Colonic mucosa (tissue), 4 donors: Measurements from ENCODE around the gene GRIA1. TPM values are rescaled to one million over a fixed set of nuclear protein-coding genes. Genes with fewer than 3 reads are reported as not detected.

ENCODE experiments used
- DNase-seq: peaks from one replicate; pipeline ENCODE4 v3.0.0-alpha.2; 2020
- H3K27ac ChIP-seq: fragments of 200-600 bp; one replicate; pipeline ENCODE4 v1.8.0; 2021
- H3K27me3 ChIP-seq: fragments of 200-600 bp; one replicate; pipeline ENCODE4 v1.8.0; 2021
- H3K36me3 ChIP-seq: fragments of 200-600 bp; one replicate; pipeline ENCODE4 v1.8.0; 2021
- H3K4me1 ChIP-seq: fragments of 200-600 bp; one replicate; pipeline ENCODE4 v1.8.0; 2021; ENCODE audit warnings: mild to moderate bottlenecking
- H3K4me3 ChIP-seq: fragments of 200-600 bp; one replicate; pipeline ENCODE4 v1.8.0; 2021
- H3K9ac ChIP-seq, 2 donors: one replicate each; pipeline ENCODE4 v1.7.0; 2013; ENCODE audit warnings: control low read depth in 2 of 2, low read depth in 2 of 2, low read length in 2 of 2
- H3K9me3 ChIP-seq: fragments of 200-600 bp; one replicate; pipeline ENCODE4 v1.8.0; 2021
- CTCF ChIP-seq: fragments of 200-600 bp; IDR thresholded peaks from one replicate; pipeline ENCODE4 v1.8.0; 2022; ENCODE audit warnings: antibody characterized with exemption, mild to moderate bottlenecking
- intact Hi-C: fragments of 100-400 bp; cut with DNase I; formaldehyde crosslinking; loops from one replicate; pipeline ENCODE4 v1.14.1; 2022
- total RNA-seq, 2 donors: library from RNA; stranded (reverse); fragmentation: NEBNext Ultra II Directional in 1 of 2; extraction: Animal tissue kit (Norgen Biotek cat#: 25700) in 1 of 2; gene quantifications; one replicate each; pipeline ENCODE4 v1.2.1, GENCODE V29; 2021
- donor health status: healthy.
- donor health status: DM: no; HTN: no; CAD: no.
- donor health status: DM: no; HTN: no; CAD: no.

The GRIA1 gene
- total RNA-seq, 2 donors from 2014 or later, result 0.48 TPM; not detected in 1

- intact Hi-C loops, result no loop called here
- Histone ChIP-seq H3K4me1 (no peaks in the 10 kb centered on the region), H3K9me3 (peaks cover 4% of the 10 kb centered on the region), H3K4me3 (no peak overlapping the region), H3K36me3 (no peaks in the 10 kb centered on the region), H3K27me3 (no peaks in the 10 kb centered on the region), H3K9ac (no peak overlapping the region), H3K27ac (no peak overlapping the region)
- no peak for DNase-seq
- no peak for TF ChIP-seq CTCF
These were observed 83.0 kb downstream of the GRIA1 start for GRCh38 chr5:153573326-153574033.

- Histone ChIP-seq H3K4me1 (no peaks in the 10 kb centered on the region), H3K27me3 (no peaks in the 10 kb centered on the region), H3K4me3 (no peak overlapping the region), H3K9me3 (no peaks in the 10 kb centered on the region), H3K36me3 (no peaks in the 10 kb centered on the region), H3K9ac (no peak overlapping the region), H3K27ac (no peak overlapping the region)
- DNase-seq, result no peak
- no peak for TF ChIP-seq CTCF
- intact Hi-C loops, result no loop called here
These were observed 93.9 kb downstream of the GRIA1 start for GRCh38 chr5:153584126-153584959.

GRCh38 chr5:153584960-153585359 is 94.5 kb downstream of the GRIA1 start:
- Histone ChIP-seq H3K9ac (no peak overlapping the region), H3K4me1 (no peaks in the 10 kb centered on the region), H3K27ac (no peak overlapping the region), H3K9me3 (no peaks in the 10 kb centered on the region), H3K27me3 (no peaks in the 10 kb centered on the region), H3K36me3 (no peaks in the 10 kb centered on the region), H3K4me3 (no peak overlapping the region)
- DNase-seq, result no peak
- intact Hi-C loops, result no loop called here
- TF ChIP-seq CTCF, result no peak

GRCh38 chr5:153585622-153586277 is 95.3 kb downstream of the GRIA1 start:
- intact Hi-C loops, result no loop called here
- no peak for TF ChIP-seq CTCF

GRCh38 chr5:153592081-153592480 is 101.6 kb downstream of the GRIA1 start:
- intact Hi-C loops, result no loop called here
- DNase-seq, result no peak
- Histone ChIP-seq H3K4me3 (no peak overlapping the region), H3K36me3 (no peaks in the 10 kb centered on the region), H3K9ac (no peak overlapping the region), H3K27ac (no peak overlapping the region), H3K27me3 (no peaks in the 10 kb centered on the region), H3K9me3 (no peaks in the 10 kb centered on the region), H3K4me1 (no peaks in the 10 kb centered on the region)
- no peak for TF ChIP-seq CTCF

More at GRCh38 chr5:153585622-153586277, 95.3 kb downstream of the GRIA1 start:
- H3K27ac ChIP-seq, result no peak overlapping the region
- no peaks in the 10 kb centered on the region for H3K36me3 ChIP-seq
- no peak for DNase-seq
- no peak overlapping the region for H3K9ac ChIP-seq
- no peaks in the 10 kb centered on the region for H3K4me1 ChIP-seq
- H3K9me3 ChIP-seq, result no peaks in the 10 kb centered on the region
- no peak overlapping the region for H3K4me3 ChIP-seq
- no peaks in the 10 kb centered on the region for H3K27me3 ChIP-seq
